Measurements from ENCODE around the gene TBC1D22B. TPM values are rescaled to one million over a fixed set of nuclear protein-coding genes. Genes with fewer than 3 reads are reported as not detected.
A peak's percentile ranks its signal among the peaks of the same experiment; 100 is the strongest.

TBC1D22B gene
- total and polyA plus RNA-seq, 9 of the 15 experiments (the other 6 are each of a cell fraction or from before 2014, with no cell fraction given): 4.8 to 24.2 (median 13.5) TPM

DNA sequence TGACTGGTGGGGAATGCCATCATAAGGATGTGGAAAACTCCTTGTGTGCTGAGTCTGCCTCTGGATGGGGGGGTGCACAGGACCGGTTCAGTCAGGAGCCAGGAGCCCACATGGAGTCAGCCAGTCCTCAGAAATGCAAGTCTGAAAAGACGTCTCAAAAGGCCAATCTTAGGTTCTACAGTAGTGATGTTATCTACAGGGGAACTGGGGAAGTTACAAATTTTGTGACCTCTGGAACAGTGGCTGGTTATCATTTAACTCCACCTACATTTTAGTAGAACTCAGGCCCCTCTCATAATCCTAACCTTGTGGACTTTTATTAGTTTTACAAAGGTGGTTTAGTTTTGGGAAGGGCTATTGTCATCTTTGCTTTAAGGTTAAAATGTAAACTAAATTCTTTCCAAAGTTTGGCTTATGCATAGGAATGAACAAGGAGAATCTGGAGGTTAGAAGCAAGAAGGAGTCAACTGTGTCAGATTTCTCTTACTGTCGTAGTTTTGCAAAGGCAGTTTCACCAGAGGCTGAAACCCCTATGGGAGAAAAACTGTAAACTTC, 13.7 kb upstream of the TBC1D22B start (continued):
- TF ChIP-seq, protein P1, sequence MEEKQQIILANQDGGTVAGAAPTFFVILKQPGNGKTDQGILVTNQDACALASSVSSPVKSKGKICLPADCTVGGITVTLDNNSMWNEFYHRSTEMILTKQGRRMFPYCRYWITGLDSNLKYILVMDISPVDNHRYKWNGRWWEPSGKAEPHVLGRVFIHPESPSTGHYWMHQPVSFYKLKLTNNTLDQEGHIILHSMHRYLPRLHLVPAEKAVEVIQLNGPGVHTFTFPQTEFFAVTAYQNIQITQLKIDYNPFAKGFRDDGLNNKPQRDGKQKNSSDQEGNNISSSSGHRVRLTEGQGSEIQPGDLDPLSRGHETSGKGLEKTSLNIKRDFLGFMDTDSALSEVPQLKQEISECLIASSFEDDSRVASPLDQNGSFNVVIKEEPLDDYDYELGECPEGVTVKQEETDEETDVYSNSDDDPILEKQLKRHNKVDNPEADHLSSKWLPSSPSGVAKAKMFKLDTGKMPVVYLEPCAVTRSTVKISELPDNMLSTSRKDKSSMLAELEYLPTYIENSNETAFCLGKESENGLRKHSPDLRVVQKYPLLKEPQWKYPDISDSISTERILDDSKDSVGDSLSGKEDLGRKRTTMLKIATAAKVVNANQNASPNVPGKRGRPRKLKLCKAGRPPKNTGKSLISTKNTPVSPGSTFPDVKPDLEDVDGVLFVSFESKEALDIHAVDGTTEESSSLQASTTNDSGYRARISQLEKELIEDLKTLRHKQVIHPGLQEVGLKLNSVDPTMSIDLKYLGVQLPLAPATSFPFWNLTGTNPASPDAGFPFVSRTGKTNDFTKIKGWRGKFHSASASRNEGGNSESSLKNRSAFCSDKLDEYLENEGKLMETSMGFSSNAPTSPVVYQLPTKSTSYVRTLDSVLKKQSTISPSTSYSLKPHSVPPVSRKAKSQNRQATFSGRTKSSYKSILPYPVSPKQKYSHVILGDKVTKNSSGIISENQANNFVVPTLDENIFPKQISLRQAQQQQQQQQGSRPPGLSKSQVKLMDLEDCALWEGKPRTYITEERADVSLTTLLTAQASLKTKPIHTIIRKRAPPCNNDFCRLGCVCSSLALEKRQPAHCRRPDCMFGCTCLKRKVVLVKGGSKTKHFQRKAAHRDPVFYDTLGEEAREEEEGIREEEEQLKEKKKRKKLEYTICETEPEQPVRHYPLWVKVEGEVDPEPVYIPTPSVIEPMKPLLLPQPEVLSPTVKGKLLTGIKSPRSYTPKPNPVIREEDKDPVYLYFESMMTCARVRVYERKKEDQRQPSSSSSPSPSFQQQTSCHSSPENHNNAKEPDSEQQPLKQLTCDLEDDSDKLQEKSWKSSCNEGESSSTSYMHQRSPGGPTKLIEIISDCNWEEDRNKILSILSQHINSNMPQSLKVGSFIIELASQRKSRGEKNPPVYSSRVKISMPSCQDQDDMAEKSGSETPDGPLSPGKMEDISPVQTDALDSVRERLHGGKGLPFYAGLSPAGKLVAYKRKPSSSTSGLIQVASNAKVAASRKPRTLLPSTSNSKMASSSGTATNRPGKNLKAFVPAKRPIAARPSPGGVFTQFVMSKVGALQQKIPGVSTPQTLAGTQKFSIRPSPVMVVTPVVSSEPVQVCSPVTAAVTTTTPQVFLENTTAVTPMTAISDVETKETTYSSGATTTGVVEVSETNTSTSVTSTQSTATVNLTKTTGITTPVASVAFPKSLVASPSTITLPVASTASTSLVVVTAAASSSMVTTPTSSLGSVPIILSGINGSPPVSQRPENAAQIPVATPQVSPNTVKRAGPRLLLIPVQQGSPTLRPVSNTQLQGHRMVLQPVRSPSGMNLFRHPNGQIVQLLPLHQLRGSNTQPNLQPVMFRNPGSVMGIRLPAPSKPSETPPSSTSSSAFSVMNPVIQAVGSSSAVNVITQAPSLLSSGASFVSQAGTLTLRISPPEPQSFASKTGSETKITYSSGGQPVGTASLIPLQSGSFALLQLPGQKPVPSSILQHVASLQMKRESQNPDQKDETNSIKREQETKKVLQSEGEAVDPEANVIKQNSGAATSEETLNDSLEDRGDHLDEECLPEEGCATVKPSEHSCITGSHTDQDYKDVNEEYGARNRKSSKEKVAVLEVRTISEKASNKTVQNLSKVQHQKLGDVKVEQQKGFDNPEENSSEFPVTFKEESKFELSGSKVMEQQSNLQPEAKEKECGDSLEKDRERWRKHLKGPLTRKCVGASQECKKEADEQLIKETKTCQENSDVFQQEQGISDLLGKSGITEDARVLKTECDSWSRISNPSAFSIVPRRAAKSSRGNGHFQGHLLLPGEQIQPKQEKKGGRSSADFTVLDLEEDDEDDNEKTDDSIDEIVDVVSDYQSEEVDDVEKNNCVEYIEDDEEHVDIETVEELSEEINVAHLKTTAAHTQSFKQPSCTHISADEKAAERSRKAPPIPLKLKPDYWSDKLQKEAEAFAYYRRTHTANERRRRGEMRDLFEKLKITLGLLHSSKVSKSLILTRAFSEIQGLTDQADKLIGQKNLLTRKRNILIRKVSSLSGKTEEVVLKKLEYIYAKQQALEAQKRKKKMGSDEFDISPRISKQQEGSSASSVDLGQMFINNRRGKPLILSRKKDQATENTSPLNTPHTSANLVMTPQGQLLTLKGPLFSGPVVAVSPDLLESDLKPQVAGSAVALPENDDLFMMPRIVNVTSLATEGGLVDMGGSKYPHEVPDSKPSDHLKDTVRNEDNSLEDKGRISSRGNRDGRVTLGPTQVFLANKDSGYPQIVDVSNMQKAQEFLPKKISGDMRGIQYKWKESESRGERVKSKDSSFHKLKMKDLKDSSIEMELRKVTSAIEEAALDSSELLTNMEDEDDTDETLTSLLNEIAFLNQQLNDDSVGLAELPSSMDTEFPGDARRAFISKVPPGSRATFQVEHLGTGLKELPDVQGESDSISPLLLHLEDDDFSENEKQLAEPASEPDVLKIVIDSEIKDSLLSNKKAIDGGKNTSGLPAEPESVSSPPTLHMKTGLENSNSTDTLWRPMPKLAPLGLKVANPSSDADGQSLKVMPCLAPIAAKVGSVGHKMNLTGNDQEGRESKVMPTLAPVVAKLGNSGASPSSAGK (IDR thresholded peaks at IDR 0.05): peak; percentile 72
- peak; percentile 78 for TF ChIP-seq GATA2 (CRISPR knock-in tag; IDR thresholded peaks at IDR 0.05)
- TF ChIP-seq ZNF583 (CRISPR knock-in tag; IDR thresholded peaks at IDR 0.05): no peak
- 0 out of 4 replicates have a peak, but pooled peaks of 1 of the 2 experiments have one; percentile 0 for TF ChIP-seq HDAC1 (IDR thresholded peaks at IDR 0.05)
- no peak for TF ChIP-seq SRSF1 (IDR thresholded peaks at IDR 0.05; ENCODE audit: low read depth, low read length)
- 0 out of 2 replicates have a peak, but pooled peaks have one; percentile 21 for TF ChIP-seq MTA3 (IDR thresholded peaks at IDR 0.05; ENCODE audit: borderline replicate concordance)
- peak; percentile 84 for TF ChIP-seq SPI1 (IDR thresholded peaks at IDR 0.05; ENCODE audit: borderline replicate concordance, low read depth, low read length)
- TF ChIP-seq DMBX1 (CRISPR knock-in tag; IDR thresholded peaks at IDR 0.05; ENCODE audit: borderline replicate concordance): peak; percentile 30; the same call in 1 of the 2 replicates
- TF ChIP-seq MNT (conservative IDR thresholded peaks at IDR 0.05): peak in 1 of 2 experiments; percentile 23; a peak in 1 of 4 replicates
- peak; percentile 29; the same call in 1 of the 2 replicates for TF ChIP-seq MTA2 (IDR thresholded peaks at IDR 0.05; ENCODE audit: low read depth)
- TF ChIP-seq TFAP4 (CRISPR knock-in tag; IDR thresholded peaks at IDR 0.05; ENCODE audit: borderline replicate concordance): peak; percentile 31; the same call in 1 of the 2 replicates
